Measurements from ENCODE around the gene GSTM4.

DNA sequence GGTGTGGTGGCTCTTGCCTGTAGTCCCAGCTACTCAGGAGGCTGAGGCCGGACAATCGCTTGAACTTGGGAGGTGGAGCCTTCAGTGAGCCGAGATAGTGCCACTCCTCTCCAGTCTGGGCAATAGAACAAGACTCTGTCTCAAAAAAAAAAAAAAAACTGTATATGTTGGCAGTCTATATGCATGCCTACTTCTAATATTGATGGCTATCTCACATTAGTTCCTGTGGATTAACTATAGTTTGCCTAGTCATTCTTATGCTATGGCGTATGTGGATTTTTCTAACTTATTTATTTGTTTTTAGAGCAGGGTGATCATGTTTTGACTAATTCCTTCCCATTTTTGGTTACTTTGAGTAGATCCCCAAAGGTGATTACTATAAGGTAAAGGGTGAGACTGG, 41.2 kb downstream of the GSTM4 start:
- TF ChIP-seq, protein P1, sequence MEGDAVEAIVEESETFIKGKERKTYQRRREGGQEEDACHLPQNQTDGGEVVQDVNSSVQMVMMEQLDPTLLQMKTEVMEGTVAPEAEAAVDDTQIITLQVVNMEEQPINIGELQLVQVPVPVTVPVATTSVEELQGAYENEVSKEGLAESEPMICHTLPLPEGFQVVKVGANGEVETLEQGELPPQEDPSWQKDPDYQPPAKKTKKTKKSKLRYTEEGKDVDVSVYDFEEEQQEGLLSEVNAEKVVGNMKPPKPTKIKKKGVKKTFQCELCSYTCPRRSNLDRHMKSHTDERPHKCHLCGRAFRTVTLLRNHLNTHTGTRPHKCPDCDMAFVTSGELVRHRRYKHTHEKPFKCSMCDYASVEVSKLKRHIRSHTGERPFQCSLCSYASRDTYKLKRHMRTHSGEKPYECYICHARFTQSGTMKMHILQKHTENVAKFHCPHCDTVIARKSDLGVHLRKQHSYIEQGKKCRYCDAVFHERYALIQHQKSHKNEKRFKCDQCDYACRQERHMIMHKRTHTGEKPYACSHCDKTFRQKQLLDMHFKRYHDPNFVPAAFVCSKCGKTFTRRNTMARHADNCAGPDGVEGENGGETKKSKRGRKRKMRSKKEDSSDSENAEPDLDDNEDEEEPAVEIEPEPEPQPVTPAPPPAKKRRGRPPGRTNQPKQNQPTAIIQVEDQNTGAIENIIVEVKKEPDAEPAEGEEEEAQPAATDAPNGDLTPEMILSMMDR (conservative IDR thresholded peaks at IDR 0.05; ENCODE audit: low read depth, low read length), result no peak
- TF ChIP-seq NFE2L2 (IDR thresholded peaks at IDR 0.05; ENCODE audit: low read depth, low read length) (no peak), POLR2A (IDR thresholded peaks at IDR 0.05; ENCODE audit: low read depth, low read length) (no peak)
